Measurements from ENCODE around the gene KNTC1.

GRCh38 chr12:122563361-122563760, 36.3 kb downstream of the KNTC1 start:
- TF ChIP-seq CTCF (IDR thresholded peaks at IDR 0.05) (no peak), ZFX (IDR thresholded peaks at IDR 0.05; ENCODE audit: borderline replicate concordance) (no peak)

Data from 22Rv1 (cell line).